Caco-2 (cell line): ENCODE results near the gene FUCA1. TPM values are rescaled to one million over a fixed set of nuclear protein-coding genes. Genes with fewer than 3 reads are reported as not detected.

ENCODE experiments used
- Bru-seq: library from RNA; stranded (reverse); fragments of 400-500 nt; gene quantifications from one replicate; lab custom pipeline; 2021; lab: Mats Ljungman, UMichigan
- BruChase-seq, 2 experiments: library from RNA; stranded (reverse); fragments of 400-500 nt; gene quantifications; one replicate each; lab custom pipeline; 2021; lab: Mats Ljungman, UMichigan
- BruUV-seq: library from RNA; stranded (reverse); fragments of 400-500 nt; replicated peaks from 2 replicates; lab custom pipeline; 2021; lab: Mats Ljungman, UMichigan
- CTCF ChIA-PET: fragments of 300-600 bp; sonication (Branson Sonifier 250); formaldehyde crosslinking; loops from one replicate; lab custom pipeline; 2022; ENCODE audit warnings: antibody characterized with exemption; lab: Charles Lee
- POLR2A ChIA-PET: fragments of 300-600 bp; sonication (Branson Sonifier 250); formaldehyde crosslinking; loops from one replicate; lab custom pipeline; 2022; ENCODE audit warnings: antibody characterized with exemption; lab: Charles Lee
- DNase-seq, 2 experiments: peaks; one replicate each; pipeline versions ENCODE4 v3.0.0 to v3.0.0-alpha.2; 2020 to 2022
- H3K27me3 ChIP-seq: replicated peaks from 2 replicates; pipeline ENCODE4 v1.6.0; 2011; ENCODE audit warnings: low read length; ENCODE audit not compliant: control insufficient read depth, insufficient read depth
- H3K36me3 ChIP-seq: 2 replicates; pipeline ENCODE4 v1.5.1; 2011; ENCODE audit warnings: low read length; ENCODE audit not compliant: control insufficient read depth, insufficient read depth
- H3K4me1 ChIP-seq: fragments of 250-450 bp; sonication (Bioruptor Pico); 2 replicates; pipeline ENCODE4 v1.5.1; 2020; ENCODE audit warnings: mild to moderate bottlenecking
- H3K4me3 ChIP-seq: 2 replicates; pipeline ENCODE4 v1.5.1; 2011; ENCODE audit warnings: low read depth, mild to moderate bottlenecking, control low read depth, low read length
- H3K9me3 ChIP-seq: fragments of 250-450 bp; sonication (Bioruptor Pico); 2 replicates; pipeline ENCODE4 v1.5.1; 2020; ENCODE audit warnings: mild to moderate bottlenecking, moderate library complexity
- H3K27ac Mint-ChIP-seq: one replicate; pipeline ENCODE4 v1.8.0; 2022; ENCODE audit warnings: mixed read lengths; ENCODE audit not compliant: unreplicated experiment
- H3K27me3 Mint-ChIP-seq: one replicate; pipeline ENCODE4 v1.8.0; 2022; ENCODE audit warnings: mixed read lengths; ENCODE audit not compliant: insufficient read depth, unreplicated experiment
- H3K36me3 Mint-ChIP-seq: one replicate; pipeline ENCODE4 v1.8.0; 2022; ENCODE audit warnings: mild to moderate bottlenecking, mixed read lengths; ENCODE audit not compliant: insufficient read depth, unreplicated experiment
- H3K4me1 Mint-ChIP-seq: one replicate; pipeline ENCODE4 v1.8.0; 2022; ENCODE audit warnings: low read depth, mixed read lengths; ENCODE audit not compliant: unreplicated experiment
- H3K4me3 Mint-ChIP-seq: one replicate; pipeline ENCODE4 v1.8.0; 2022; ENCODE audit warnings: mild to moderate bottlenecking, moderate library complexity, mixed read lengths; ENCODE audit not compliant: unreplicated experiment
- H3K9me3 Mint-ChIP-seq: one replicate; pipeline ENCODE4 v1.8.0; 2022; ENCODE audit warnings: mixed read lengths; ENCODE audit not compliant: unreplicated experiment
- CTCF ChIP-seq, 2 experiments: fragments of 200-600 bp in 1 of 2; IDR thresholded peaks; 1 replicate in 1 of 2; 2 replicates in 1 of 2; pipeline versions ENCODE4 v1.5.1 to v1.8.0; 2011 to 2022; ENCODE audit warnings: antibody characterized with exemption in 1 of 2, control low read depth in 1 of 2, inconsistent platforms in 1 of 2, low read depth in 1 of 2, low read length in 1 of 2, mild to moderate bottlenecking in 1 of 2, moderate library complexity in 1 of 2; ENCODE audit not compliant: insufficient read depth in 1 of 2, severe bottlenecking in 1 of 2, unreplicated experiment in 1 of 2
- intact Hi-C: fragments of 100-400 bp; cut with micrococcal nuclease; formaldehyde crosslinking; loops from one replicate; pipeline ENCODE4 v1.10.0; 2022; ENCODE audit not compliant: unreplicated experiment
- long read RNA-seq: library from polyadenylated mRNA; stranded (forward); transcript quantifications from one replicate; pipeline ENCODE4 v2.0.0, GENCODE V29; 2022
- total RNA-seq: library from RNA; stranded (reverse); gene quantifications from 2 replicates; pipeline ENCODE4 v1.2.3, GENCODE V29; 2022

FUCA1 gene
- 21.3 and 25.5 TPM in 2 replicates for total RNA-seq
- Bru-seq, nascent RNA: percentile 43 among the genes with signal in this experiment
- percentile 49 among the genes with signal in this experiment for BruChase-seq, experiment 1, labeled RNA remaining after a 2-hour chase
- BruChase-seq, experiment 2, labeled RNA remaining after a 6-hour chase: percentile 60 among the genes with signal in this experiment
- long read RNA-seq, transcript FUCA1-201 (8 exons, 2,047 nt): major isoform, 92 of 104 reads
- long read RNA-seq, partial matches to known transcripts: 1 of 104 reads
- long read RNA-seq, other reads (novel, unspliced or antisense): 11 of 104 reads

- no TSS peak for BruUV-seq
- intact Hi-C loops: loop anchor here (1.0 to 5.0 kb wide), 3 partner anchors 49 to 91 kb away; partner anchors contain the start of gene PITHD1
These were observed at the start of gene FUCA1 for GRCh38 chr1:23867895-23868556. TSS of gene FUCA1 (minus strand) at chr1:23868290. CDS start at chr1:23868286, 4 bp downstream.

GRCh38 chr1:23916209-23917131 is 48.4 kb upstream of the FUCA1 start:
- Histone ChIP-seq H3K36me3 (no peaks in the 10 kb centered on the region), H3K9me3 (no peaks in the 10 kb centered on the region), H3K4me1 (0 out of 2 replicates have a peak, but pooled peaks cover 4% of the 10 kb centered on the region), H3K27me3 (no peaks in the 10 kb centered on the region), H3K4me3 (no peak overlapping the region)
- no peaks in the 10 kb centered on the region for H3K4me1 Mint-ChIP-seq
- no peaks in the 10 kb centered on the region for H3K36me3 Mint-ChIP-seq
- H3K4me3 Mint-ChIP-seq: no peak overlapping the region
- POLR2A ChIA-PET: interaction anchor here (0.7 kb wide), 1 partner anchor 138 kb away, joined by 3 read pairs; the partner anchor contains the start of gene PITHD1
- CTCF ChIA-PET: interaction anchor here (0.5 to 2.4 kb wide), 18 partner anchors 9 to 279 kb away, joined by 3 to 32 read pairs (median 4); partner anchors contain the start of gene PITHD1
- no peak overlapping the region for H3K27ac Mint-ChIP-seq
- H3K9me3 Mint-ChIP-seq: no peaks in the 10 kb centered on the region
- no peaks in the 10 kb centered on the region for H3K27me3 Mint-ChIP-seq
- peak; percentile 63 to 76 for TF ChIP-seq CTCF (IDR thresholded peaks at IDR 0.05; ENCODE audit: insufficient read depth in 1 of 2, low read depth in 1 of 2, low read length in 1 of 2, severe bottlenecking in 1 of 2, unreplicated experiment in 1 of 2)
- no TSS peak for BruUV-seq
- peak; percentile 81 to 84 for DNase-seq
- intact Hi-C loops: loop anchor here (1.0 to 5.0 kb wide), 5 partner anchors 41 to 144 kb away; partner anchors contain the start of genes FUCA1, GALE and PNRC2

More at GRCh38 chr1:23867895-23868556, at the start of gene FUCA1:
- Histone ChIP-seq H3K9me3 (no peaks in the 10 kb centered on the region), H3K27me3 (no peaks in the 10 kb centered on the region), H3K4me1 (0 out of 2 replicates have a peak, but pooled peaks cover 3% of the 10 kb centered on the region), H3K36me3 (no peaks in the 10 kb centered on the region), H3K4me3 (peak within 1 kb of the TSS; percentile 68)
- DNase-seq: peak; percentile 94
- ChIA-PET CTCF (interaction anchor here (1.4 kb wide), 1 partner anchor 69 kb away, joined by 3 read pairs; no protein-coding TSS in a partner anchor), POLR2A (no interaction called here)
- Mint-ChIP-seq H3K27ac (peak within 1 kb of the TSS; percentile 81), H3K27me3 (no peaks in the 10 kb centered on the region), H3K9me3 (no peaks in the 10 kb centered on the region), H3K4me1 (peaks cover 8% of the 10 kb centered on the region), H3K4me3 (peak within 1 kb of the TSS; percentile 82), H3K36me3 (peaks cover 10% of the 10 kb centered on the region)
- peak; percentile 75 to 88 for TF ChIP-seq CTCF (IDR thresholded peaks at IDR 0.05; ENCODE audit: insufficient read depth in 1 of 2, low read depth in 1 of 2, low read length in 1 of 2, severe bottlenecking in 1 of 2, unreplicated experiment in 1 of 2)
